Loucy (cell line): ENCODE data around the gene RAP1GAP2.

Experiments used
- H2AFZ ChIP-seq: fragments of 200-600 bp; sonication (generic); 2 replicates; pipeline ENCODE4 v1.6.0; 2016; ENCODE audit warnings: antibody characterized with exemption, mild to moderate bottlenecking, low read length, moderate library complexity
- H3F3A ChIP-seq: fragments of 200-600 bp; 2 replicates; pipeline ENCODE4 v1.6.0; 2016; ENCODE audit warnings: antibody characterized with exemption, low read depth, mild to moderate bottlenecking
- H3K27me3 ChIP-seq: fragments of 200-600 bp; sonication (generic); 2 replicates; pipeline ENCODE4 v1.6.1; 2014; ENCODE audit warnings: low read length, mild to moderate bottlenecking; ENCODE audit not compliant: insufficient read depth, poor library complexity, severe bottlenecking
- H3K36me3 ChIP-seq: fragments of 200-600 bp; sonication (generic); 2 replicates; pipeline ENCODE4 v1.6.1; 2016; ENCODE audit warnings: low read length; ENCODE audit not compliant: insufficient read depth
- H3K4me1 ChIP-seq: fragments of 200-600 bp; sonication (generic); 2 replicates; pipeline ENCODE4 v1.5.1; 2014; ENCODE audit warnings: low read length, mild to moderate bottlenecking; ENCODE audit not compliant: insufficient read depth, poor library complexity, severe bottlenecking
- H3K4me2 ChIP-seq: fragments of 200-600 bp; sonication (generic); 2 replicates; pipeline ENCODE4 v1.6.0; 2014; ENCODE audit warnings: antibody characterized with exemption, low read length, low read depth, mild to moderate bottlenecking; ENCODE audit not compliant: poor library complexity, severe bottlenecking
- H3K4me3 ChIP-seq: fragments of 200-600 bp; sonication (generic); 2 replicates; pipeline ENCODE4 v1.5.1; 2014; ENCODE audit warnings: low read length, mild to moderate bottlenecking, mixed read lengths; ENCODE audit not compliant: poor library complexity, severe bottlenecking
- H3K79me2 ChIP-seq: fragments of 200-600 bp; sonication (generic); 2 replicates; pipeline ENCODE4 v1.6.1; 2014; ENCODE audit warnings: low read length; ENCODE audit not compliant: insufficient read depth
- H3K9ac ChIP-seq: fragments of 200-600 bp; sonication (generic); 2 replicates; pipeline ENCODE4 v1.6.0; 2014; ENCODE audit warnings: mild to moderate bottlenecking, low read depth, low read length, moderate library complexity; ENCODE audit not compliant: poor library complexity, severe bottlenecking
- H3K9me2 ChIP-seq: fragments of 200-600 bp; sonication (generic); replicated peaks from 2 replicates; pipeline ENCODE4 v1.6.1; 2016; ENCODE audit warnings: low read depth, low read length, mixed read lengths
- H3K9me3 ChIP-seq: fragments of 200-600 bp; sonication (generic); 2 replicates; pipeline ENCODE4 v1.6.1; 2014; ENCODE audit warnings: mild to moderate bottlenecking, antibody characterized with exemption, low read length, low read depth; ENCODE audit not compliant: insufficient read depth
- H4K20me1 ChIP-seq: fragments of 200-600 bp; sonication (generic); 2 replicates; pipeline ENCODE4 v1.6.0; 2014; ENCODE audit warnings: antibody characterized with exemption, low read length, mild to moderate bottlenecking; ENCODE audit not compliant: insufficient read depth, poor library complexity, severe bottlenecking
- EZH2phosphoT487 ChIP-seq: fragments of 200-600 bp; IDR thresholded peaks from 2 replicates; pipeline ENCODE4 v1.6.1; 2018; ENCODE audit warnings: antibody characterized with exemption, mild to moderate bottlenecking, moderate library complexity, borderline replicate concordance
- TF ChIP-seq, protein P1 (sequence below): fragments of 200-600 bp; sonication (generic); conservative IDR thresholded peaks from 2 replicates; pipeline ENCODE4 v1.5.1; 2014; ENCODE audit warnings: mild to moderate bottlenecking, antibody characterized with exemption, low read length

The RAP1GAP2 gene

GRCh38 chr17:2980211-2980903, 184.1 kb downstream of the RAP1GAP2 start:
- Histone ChIP-seq H2AFZ (no peak overlapping the region), H4K20me1 (no peaks in the 10 kb centered on the region), H3K9me3 (no peaks in the 10 kb centered on the region), H3K4me2 (no peak overlapping the region), H3K9ac (no peak overlapping the region), H3K27me3 (no peaks in the 10 kb centered on the region), H3K79me2 (no peaks in the 10 kb centered on the region), H3K4me3 (no peak overlapping the region), H3F3A (no peaks in the 10 kb centered on the region), H3K9me2 (no peaks in the 10 kb centered on the region), H3K36me3 (peaks cover 86% of the 10 kb centered on the region; the same call in 1 of the 2 replicates), H3K4me1 (no peaks in the 10 kb centered on the region)
- no peak for TF ChIP-seq EZH2phosphoT487
- TF ChIP-seq, protein P1, sequence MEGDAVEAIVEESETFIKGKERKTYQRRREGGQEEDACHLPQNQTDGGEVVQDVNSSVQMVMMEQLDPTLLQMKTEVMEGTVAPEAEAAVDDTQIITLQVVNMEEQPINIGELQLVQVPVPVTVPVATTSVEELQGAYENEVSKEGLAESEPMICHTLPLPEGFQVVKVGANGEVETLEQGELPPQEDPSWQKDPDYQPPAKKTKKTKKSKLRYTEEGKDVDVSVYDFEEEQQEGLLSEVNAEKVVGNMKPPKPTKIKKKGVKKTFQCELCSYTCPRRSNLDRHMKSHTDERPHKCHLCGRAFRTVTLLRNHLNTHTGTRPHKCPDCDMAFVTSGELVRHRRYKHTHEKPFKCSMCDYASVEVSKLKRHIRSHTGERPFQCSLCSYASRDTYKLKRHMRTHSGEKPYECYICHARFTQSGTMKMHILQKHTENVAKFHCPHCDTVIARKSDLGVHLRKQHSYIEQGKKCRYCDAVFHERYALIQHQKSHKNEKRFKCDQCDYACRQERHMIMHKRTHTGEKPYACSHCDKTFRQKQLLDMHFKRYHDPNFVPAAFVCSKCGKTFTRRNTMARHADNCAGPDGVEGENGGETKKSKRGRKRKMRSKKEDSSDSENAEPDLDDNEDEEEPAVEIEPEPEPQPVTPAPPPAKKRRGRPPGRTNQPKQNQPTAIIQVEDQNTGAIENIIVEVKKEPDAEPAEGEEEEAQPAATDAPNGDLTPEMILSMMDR: no peak

DNA sequence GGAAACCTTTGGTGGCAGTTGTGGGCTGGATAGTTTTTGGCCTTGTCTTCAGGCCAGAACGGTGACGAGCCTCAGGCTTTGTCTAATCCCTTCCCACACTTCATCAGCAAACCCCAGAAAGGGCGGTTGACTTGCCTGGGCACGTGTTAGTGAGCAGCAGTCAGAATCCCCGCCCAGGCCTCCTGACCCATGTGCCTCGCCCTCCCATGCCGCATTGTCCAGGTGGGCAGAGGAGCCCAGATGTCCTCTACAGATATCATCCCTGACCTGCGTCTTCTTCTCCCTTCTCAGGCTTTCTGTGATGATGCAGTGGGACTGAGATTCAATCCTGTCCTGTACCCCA, 184.6 kb downstream of the RAP1GAP2 start:
- Histone ChIP-seq H4K20me1 (no peaks in the 10 kb centered on the region), H3K9me3 (no peaks in the 10 kb centered on the region), H3K4me3 (no peak overlapping the region), H3K4me1 (no peaks in the 10 kb centered on the region), H2AFZ (no peak overlapping the region), H3K79me2 (no peaks in the 10 kb centered on the region), H3K9me2 (no peaks in the 10 kb centered on the region), H3K4me2 (no peak overlapping the region), H3K9ac (no peak overlapping the region), H3K36me3 (peaks cover 86% of the 10 kb centered on the region; the same call in 1 of the 2 replicates), H3K27me3 (no peaks in the 10 kb centered on the region), H3F3A (no peaks in the 10 kb centered on the region)
- TF ChIP-seq, protein P1: no peak
- TF ChIP-seq EZH2phosphoT487: no peak

DNA sequence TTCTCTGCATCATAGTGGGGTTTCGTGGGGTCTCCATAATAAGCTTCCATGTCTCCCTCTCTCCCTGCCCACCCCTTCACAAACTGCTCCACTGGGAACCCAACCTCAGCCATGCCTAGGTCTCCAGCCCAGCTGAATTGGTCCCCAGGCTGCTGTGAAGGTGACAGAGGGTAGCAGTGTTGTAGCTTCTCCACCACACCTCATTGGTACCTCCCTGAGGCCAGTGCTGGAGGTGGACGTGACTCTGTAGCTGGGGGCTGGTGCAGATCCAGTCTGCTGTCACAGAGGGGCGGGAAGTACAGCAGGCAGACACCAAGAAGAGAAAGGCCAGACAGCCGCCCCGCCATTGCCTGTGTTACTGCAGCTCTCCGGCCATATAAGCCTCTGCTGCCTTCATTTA, 185.1 kb downstream of the RAP1GAP2 start:
- Histone ChIP-seq H3K79me2 (no peaks in the 10 kb centered on the region), H3K4me1 (no peaks in the 10 kb centered on the region), H3K27me3 (no peaks in the 10 kb centered on the region), H2AFZ (no peak overlapping the region), H3K4me2 (no peak overlapping the region), H3K9ac (no peak overlapping the region), H3K36me3 (peaks cover 86% of the 10 kb centered on the region; the same call in 1 of the 2 replicates), H3K4me3 (no peak overlapping the region), H3K9me3 (no peaks in the 10 kb centered on the region), H4K20me1 (no peaks in the 10 kb centered on the region), H3K9me2 (no peaks in the 10 kb centered on the region), H3F3A (no peaks in the 10 kb centered on the region)
- TF ChIP-seq, protein P1: no peak
- TF ChIP-seq EZH2phosphoT487: no peak
